Keratinocyte (primary cell): ENCODE results near the gene EME2. TPM values are rescaled to one million over a fixed set of nuclear protein-coding genes. Genes with fewer than 3 reads are reported as not detected.

Experiments
- DNase-seq: peaks from one replicate; pipeline ENCODE4 v3.0.0-alpha.2; 2011; ENCODE audit warnings: low read depth, missing footprints, low spot score
- FAIRE-seq: peaks from 2 replicates; lab custom pipeline; 2011; peaks lifted over from hg19 to GRCh38; lab: Jason Lieb, UNC
- H2AFZ ChIP-seq: 2 replicates; pipeline ENCODE4 v1.6.0; 2012; ENCODE audit warnings: low read length, control low read depth, inconsistent platforms; ENCODE audit not compliant: control insufficient read depth
- H3K27ac ChIP-seq: 2 replicates; pipeline ENCODE4 v1.5.1; 2011; ENCODE audit warnings: low read length; ENCODE audit not compliant: control insufficient read depth, insufficient read depth
- H3K27me3 ChIP-seq: 3 replicates; pipeline ENCODE4 v1.6.0; 2011; ENCODE audit warnings: low read length; ENCODE audit not compliant: control insufficient read depth, insufficient read depth; ENCODE audit errors: extremely low read depth
- H3K36me3 ChIP-seq, 2 experiments: 2 replicates in 1 of 2; 3 replicates in 1 of 2; pipeline ENCODE4 v1.5.1; 2011; ENCODE audit warnings: low read length in 2 of 2, mild to moderate bottlenecking in 1 of 2; ENCODE audit not compliant: control insufficient read depth in 2 of 2, insufficient read depth in 2 of 2; ENCODE audit errors: extremely low read depth in 1 of 2
- H3K4me1 ChIP-seq: 3 replicates; pipeline ENCODE4 v1.5.1; 2011; ENCODE audit warnings: low read length; ENCODE audit not compliant: control insufficient read depth, insufficient read depth; ENCODE audit errors: extremely low read depth
- H3K4me2 ChIP-seq: 3 replicates; pipeline ENCODE4 v1.6.0; 2011; ENCODE audit warnings: low read depth, low read length; ENCODE audit not compliant: control insufficient read depth, insufficient read depth; ENCODE audit errors: extremely low read depth
- H3K4me3 ChIP-seq, 3 experiments: fragments of 200-600 bp in 1 of 3; sonication (generic) in 1 of 3; 2 replicates in 2 of 3; 3 replicates in 1 of 3; pipeline ENCODE4 v1.5.1; 2011 to 2016; ENCODE audit warnings: low read length in 3 of 3, mild to moderate bottlenecking in 3 of 3, control low read depth in 2 of 3, inconsistent platforms in 1 of 3, low read depth in 1 of 3, mixed read lengths in 1 of 3, mixed run types in 1 of 3, moderate library complexity in 1 of 3; ENCODE audit not compliant: control insufficient read depth in 2 of 3, insufficient read depth in 2 of 3; ENCODE audit errors: extremely low read depth in 1 of 3
- H3K79me2 ChIP-seq: 2 replicates; pipeline ENCODE4 v1.6.0; 2012; ENCODE audit warnings: low read length; ENCODE audit not compliant: control insufficient read depth, insufficient read depth
- H3K9ac ChIP-seq: 3 replicates; pipeline ENCODE4 v1.6.0; 2011; ENCODE audit warnings: low read length; ENCODE audit not compliant: control insufficient read depth, insufficient read depth; ENCODE audit errors: extremely low read depth
- H3K9me1 ChIP-seq: 3 replicates; pipeline ENCODE4 v1.6.0; 2011; ENCODE audit warnings: low read length; ENCODE audit not compliant: control insufficient read depth, insufficient read depth; ENCODE audit errors: extremely low read depth
- H3K9me3 ChIP-seq: 2 replicates; pipeline ENCODE4 v1.5.1; 2012; ENCODE audit warnings: low read depth, low read length; ENCODE audit not compliant: control insufficient read depth
- H4K20me1 ChIP-seq: 3 replicates; pipeline ENCODE4 v1.6.0; 2011; ENCODE audit warnings: low read length; ENCODE audit not compliant: control insufficient read depth, insufficient read depth; ENCODE audit errors: extremely low read depth
- EZH2 ChIP-seq: IDR thresholded peaks from one replicate; pipeline ENCODE4 v1.6.1; 2012; ENCODE audit warnings: inconsistent platforms, mild to moderate bottlenecking, low read length, moderate library complexity
- dilution Hi-C: fragments of 300-500 bp; cut with MboI; formaldehyde crosslinking; loops from one replicate; pipeline ENCODE4 v1.7.0; 2020; ENCODE audit warnings: low sequenced_read_pairs; ENCODE audit not compliant: extremely low pct_ligation_motif_present
- polyA plus RNA-seq, 5 experiments: library from polyadenylated mRNA; depleted of rRNA in 3 of 5; stranded (reverse) in 3 of 5; stranded (forward) in 1 of 5; unstranded in 1 of 5; fragments of >200 nt; gene quantifications; 1 replicate in 1 of 5; 2 replicates in 3 of 5; 3 replicates in 1 of 5; pipeline versions ENCODE4 v1.2.1 to v1.2.3, GENCODE V29; 2011 to 2012; ENCODE audit warnings: missing spikeins in 2 of 5, low read depth in 1 of 5, low replicate concordance in 1 of 5
- TF ChIP-seq, protein P1 (sequence below), 3 experiments: IDR thresholded peaks in 1 of 3; conservative IDR thresholded peaks in 1 of 3; optimal IDR thresholded peaks in 1 of 3; 2 replicates in 2 of 3; 3 replicates in 1 of 3; pipeline versions ENCODE3 to v1.5.1; 2011; ENCODE audit warnings: low read length in 3 of 3, mild to moderate bottlenecking in 3 of 3, moderate library complexity in 2 of 3, control low read depth in 1 of 3, inconsistent platforms in 1 of 3; ENCODE audit not compliant: insufficient read depth in 2 of 3; ENCODE audit errors: extremely low read depth in 1 of 3

Gene EME2
- polyA plus RNA-seq, 1 donor (not counting 4 experiments of a cell fraction or from before 2014, with no cell fraction given) = 6.3 TPM

DNA sequence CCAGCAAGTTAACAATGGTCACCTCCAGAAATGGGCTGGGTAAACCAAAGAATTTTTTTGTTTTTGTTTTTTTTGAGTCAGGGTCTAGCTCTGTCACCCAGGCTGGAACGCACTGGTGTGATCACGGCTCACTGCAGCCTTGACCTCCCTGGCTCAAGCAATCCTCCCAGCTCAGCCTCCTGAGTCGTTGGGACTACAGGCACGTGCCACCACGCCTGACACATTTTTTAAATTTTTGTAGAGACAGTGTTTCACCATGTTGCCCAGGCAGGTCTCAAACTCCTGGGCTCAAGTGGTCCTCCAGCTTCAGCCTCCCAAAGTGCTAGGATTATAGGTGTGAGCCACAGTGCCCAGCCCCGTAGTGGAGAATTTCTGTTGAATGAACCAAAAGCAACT, 8.1 kb downstream of the EME2 start:
- Histone ChIP-seq H3K9me1 (peaks cover 4% of the 10 kb centered on the region), H2AFZ (no peak overlapping the region), H3K79me2 (peaks cover 23% of the 10 kb centered on the region), H4K20me1 (no peaks in the 10 kb centered on the region), H3K4me2 (peak overlapping the region; percentile 89), H3K9me3 (no peaks in the 10 kb centered on the region), H3K27ac (no peak overlapping the region), H3K9ac (peak overlapping the region; percentile 76), H3K27me3 (no peaks in the 10 kb centered on the region), H3K4me1 (peaks cover 17% of the 10 kb centered on the region), H3K4me3 (no peak overlapping the region), H3K36me3 (peaks cover 0 to 15% of the 10 kb centered on the region in 2 experiments)
- no peak for FAIRE-seq
- dilution Hi-C loops = no loop called here
- DNase-seq = no peak
- TF ChIP-seq EZH2 = no peak
- TF ChIP-seq, protein P1, sequence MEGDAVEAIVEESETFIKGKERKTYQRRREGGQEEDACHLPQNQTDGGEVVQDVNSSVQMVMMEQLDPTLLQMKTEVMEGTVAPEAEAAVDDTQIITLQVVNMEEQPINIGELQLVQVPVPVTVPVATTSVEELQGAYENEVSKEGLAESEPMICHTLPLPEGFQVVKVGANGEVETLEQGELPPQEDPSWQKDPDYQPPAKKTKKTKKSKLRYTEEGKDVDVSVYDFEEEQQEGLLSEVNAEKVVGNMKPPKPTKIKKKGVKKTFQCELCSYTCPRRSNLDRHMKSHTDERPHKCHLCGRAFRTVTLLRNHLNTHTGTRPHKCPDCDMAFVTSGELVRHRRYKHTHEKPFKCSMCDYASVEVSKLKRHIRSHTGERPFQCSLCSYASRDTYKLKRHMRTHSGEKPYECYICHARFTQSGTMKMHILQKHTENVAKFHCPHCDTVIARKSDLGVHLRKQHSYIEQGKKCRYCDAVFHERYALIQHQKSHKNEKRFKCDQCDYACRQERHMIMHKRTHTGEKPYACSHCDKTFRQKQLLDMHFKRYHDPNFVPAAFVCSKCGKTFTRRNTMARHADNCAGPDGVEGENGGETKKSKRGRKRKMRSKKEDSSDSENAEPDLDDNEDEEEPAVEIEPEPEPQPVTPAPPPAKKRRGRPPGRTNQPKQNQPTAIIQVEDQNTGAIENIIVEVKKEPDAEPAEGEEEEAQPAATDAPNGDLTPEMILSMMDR (optimal IDR thresholded peaks at IDR 0.05 in 1 of 3, IDR thresholded peaks at IDR 0.05 in 1 of 3, conservative IDR thresholded peaks at IDR 0.05 in 1 of 3; ENCODE audit: extremely low read depth in 1 of 3, insufficient read depth in 2 of 3, low read length in 3 of 3) = no peak

DNA sequence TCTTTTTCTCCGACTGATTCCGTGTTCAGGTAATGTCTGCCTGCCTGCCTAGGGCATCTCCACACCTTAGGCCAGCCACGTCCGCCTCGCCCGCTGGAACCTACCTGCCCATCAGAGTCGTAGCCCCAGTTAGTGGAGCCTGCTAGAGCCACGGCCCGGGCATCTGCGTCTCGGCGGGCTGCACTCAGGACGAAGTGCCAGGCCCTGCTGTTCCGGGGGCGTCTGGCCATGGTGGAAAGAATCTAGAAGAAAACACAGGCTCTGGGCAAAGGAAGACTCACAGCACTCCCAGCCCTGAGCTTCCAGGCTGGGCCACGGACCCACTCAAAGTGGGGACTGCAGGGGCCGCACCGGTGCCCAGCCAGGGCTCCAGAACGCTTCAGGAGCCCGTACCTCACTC, 8.6 kb downstream of the EME2 start:
- FAIRE-seq = no peak
- H3K27ac ChIP-seq = peak overlapping the region; percentile 22

More for the DNA sequence above, 8.6 kb downstream of the EME2 start:
- TF ChIP-seq, protein P1 (optimal IDR thresholded peaks at IDR 0.05 in 1 of 3, IDR thresholded peaks at IDR 0.05 in 1 of 3, conservative IDR thresholded peaks at IDR 0.05 in 1 of 3; ENCODE audit: extremely low read depth in 1 of 3, insufficient read depth in 2 of 3, low read length in 3 of 3) = no peak
- TF ChIP-seq EZH2 = no peak
- Histone ChIP-seq H3K9me1 (peaks cover 4% of the 10 kb centered on the region), H4K20me1 (no peaks in the 10 kb centered on the region), H3K4me1 (peaks cover 17% of the 10 kb centered on the region), H3K9me3 (no peaks in the 10 kb centered on the region), H3K4me2 (peak overlapping the region; percentile 89), H2AFZ (no peak overlapping the region), H3K36me3 (peaks cover 0 to 12% of the 10 kb centered on the region in 2 experiments), H3K27me3 (no peaks in the 10 kb centered on the region), H3K9ac (peak overlapping the region; percentile 76), H3K4me3 (peak overlapping the region; percentile 84 to 92 (median 86)), H3K79me2 (peaks cover 28% of the 10 kb centered on the region)
- no peak for DNase-seq
- dilution Hi-C loops = no loop called here
